ENCODE results near the gene ESYT1. TPM values are rescaled to one million over a fixed set of nuclear protein-coding genes. Genes with fewer than 3 reads are reported as not detected.

Gene ESYT1
- total RNA-seq, 1 experiment from 2014 or later, result 111 TPM

DNA sequence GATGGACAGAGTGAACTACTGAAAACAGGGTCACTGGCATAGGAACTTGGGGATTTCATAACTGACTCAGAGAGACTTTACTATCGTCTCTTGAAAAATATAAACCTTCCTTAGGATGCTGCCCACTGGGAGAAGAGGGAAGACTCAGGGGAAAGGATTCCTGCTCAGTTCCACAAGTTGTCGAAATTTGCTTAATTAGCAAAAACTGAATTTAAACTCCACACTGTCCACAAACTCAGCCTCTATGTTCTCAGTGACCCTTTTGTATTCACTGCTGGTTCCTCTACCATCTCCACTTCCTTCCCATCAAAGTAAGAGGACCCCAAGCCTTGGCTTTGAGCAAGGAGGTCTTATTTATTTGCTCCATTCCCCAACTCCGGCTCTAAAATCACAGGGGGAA is 17.1 kb downstream of the ESYT1 start:
- DNase-seq, result no peak
- H4K91ac ChIP-seq (ENCODE audit: insufficient read length, low read depth, low read length), result no peak overlapping the region
- H3K4me1 Mint-ChIP-seq, result no peaks in the 10 kb centered on the region

More for the DNA sequence above, 17.1 kb downstream of the ESYT1 start:
- Histone ChIP-seq H3K4me1 (ENCODE audit: insufficient read depth, low read length) (no peaks in the 10 kb centered on the region), H3K27me3 (ENCODE audit: insufficient read depth, low read length) (no peaks in the 10 kb centered on the region), H3K9me3 (ENCODE audit: control insufficient read depth, low read depth, low read length) (no peaks in the 10 kb centered on the region), H3K4ac (ENCODE audit: low read depth, low read length) (no peak overlapping the region), H2BK20ac (ENCODE audit: low read depth, low read length, poor library complexity, severe bottlenecking) (no peak overlapping the region), H3K79me2 (ENCODE audit: insufficient read depth, low read length) (no peaks in the 10 kb centered on the region), H3K4me2 (ENCODE audit: insufficient read depth, insufficient read length, low read length) (no peak overlapping the region), H2BK15ac (ENCODE audit: low read depth, low read length) (no peak overlapping the region), H3K23me2 (ENCODE audit: insufficient read length, low read depth, low read length, poor library complexity, severe bottlenecking) (no peaks in the 10 kb centered on the region), H4K8ac (replicated peaks; ENCODE audit: insufficient read length, low read depth, low read length) (no peak overlapping the region), H3K27ac (ENCODE audit: insufficient read length, low read depth, low read length) (no peak overlapping the region), H3K79me1 (ENCODE audit: insufficient read depth, low read depth, low read length, poor library complexity, severe bottlenecking) (no peaks in the 10 kb centered on the region), H4K5ac (ENCODE audit: insufficient read length, low read depth, low read length) (no peak overlapping the region), H2BK12ac (ENCODE audit: insufficient read length, low read depth, low read length) (no peak overlapping the region), H2BK5ac (ENCODE audit: insufficient read length, low read length) (no peak overlapping the region), H3K56ac (ENCODE audit: insufficient read length, low read depth, low read length) (no peak overlapping the region), H2AFZ (ENCODE audit: low read length) (no peak overlapping the region), H3K18ac (ENCODE audit: insufficient read length, low read depth, low read length) (no peak overlapping the region), H3K9ac (ENCODE audit: extremely low read depth, insufficient read length, low read length) (no peak overlapping the region), H3T11ph (ENCODE audit: low read length) (no peak overlapping the region), H2BK120ac (ENCODE audit: low read depth, low read length, poor library complexity, severe bottlenecking) (no peak overlapping the region), H3K14ac (ENCODE audit: insufficient read depth, low read length) (no peak overlapping the region), H2AK5ac (ENCODE audit: insufficient read length, low read length) (no peak overlapping the region), H3K23ac (ENCODE audit: insufficient read length, low read depth, low read length) (no peak overlapping the region), H4K20me1 (ENCODE audit: control insufficient read depth, insufficient read depth, insufficient read length) (no peaks in the 10 kb centered on the region)
- no peaks in the 10 kb centered on the region; a peak in 2 of 5 replicates for H3K9me3 Mint-ChIP-seq
- TF ChIP-seq, protein P1, sequence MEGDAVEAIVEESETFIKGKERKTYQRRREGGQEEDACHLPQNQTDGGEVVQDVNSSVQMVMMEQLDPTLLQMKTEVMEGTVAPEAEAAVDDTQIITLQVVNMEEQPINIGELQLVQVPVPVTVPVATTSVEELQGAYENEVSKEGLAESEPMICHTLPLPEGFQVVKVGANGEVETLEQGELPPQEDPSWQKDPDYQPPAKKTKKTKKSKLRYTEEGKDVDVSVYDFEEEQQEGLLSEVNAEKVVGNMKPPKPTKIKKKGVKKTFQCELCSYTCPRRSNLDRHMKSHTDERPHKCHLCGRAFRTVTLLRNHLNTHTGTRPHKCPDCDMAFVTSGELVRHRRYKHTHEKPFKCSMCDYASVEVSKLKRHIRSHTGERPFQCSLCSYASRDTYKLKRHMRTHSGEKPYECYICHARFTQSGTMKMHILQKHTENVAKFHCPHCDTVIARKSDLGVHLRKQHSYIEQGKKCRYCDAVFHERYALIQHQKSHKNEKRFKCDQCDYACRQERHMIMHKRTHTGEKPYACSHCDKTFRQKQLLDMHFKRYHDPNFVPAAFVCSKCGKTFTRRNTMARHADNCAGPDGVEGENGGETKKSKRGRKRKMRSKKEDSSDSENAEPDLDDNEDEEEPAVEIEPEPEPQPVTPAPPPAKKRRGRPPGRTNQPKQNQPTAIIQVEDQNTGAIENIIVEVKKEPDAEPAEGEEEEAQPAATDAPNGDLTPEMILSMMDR (conservative IDR thresholded peaks at IDR 0.05), result no peak
- H3K27ac Mint-ChIP-seq, result no peak overlapping the region
- no CpG with 5 or more reads among the region's 3 CpGs for WGBS (ENCODE audit: extremely low coverage, insufficient read length, low lambda C conversion rate)
- peaks cover 27 to 56% (median 56%) of the 10 kb centered on the region in 3 experiments for H3K36me3 Mint-ChIP-seq (ENCODE audit: insufficient read depth in 1 of 3, low read depth in 3 of 3)
- H3K4me3 Mint-ChIP-seq, result no peak overlapping the region
- H3K27me3 Mint-ChIP-seq (ENCODE audit: low read depth), result no peaks in the 10 kb centered on the region
